GM12874 (cell line): ENCODE data around the gene LTB4R.

Source experiments
- CTCF ChIP-seq: IDR thresholded peaks from 2 replicates; pipeline ENCODE4 v1.5.1; 2011; ENCODE audit warnings: low read depth, mild to moderate bottlenecking, control low read depth, low read length, moderate library complexity; ENCODE audit not compliant: insufficient read depth

The LTB4R gene

GRCh38 chr14:24324024-24324423 lies 12.7 kb downstream of the LTB4R start:
- TF ChIP-seq CTCF, result no peak

GRCh38 chr14:24325041-24325530 lies 13.8 kb downstream of the LTB4R start:
- TF ChIP-seq CTCF, result no peak

- TF ChIP-seq CTCF, result no peak
These were observed 14.7 kb downstream of the LTB4R start for GRCh38 chr14:24325963-24326362.

- TF ChIP-seq CTCF, result no peak
These were observed 16.0 kb downstream of the LTB4R start for GRCh38 chr14:24327303-24327702.

- peak; percentile 37; the same call in 1 of the 2 replicates for TF ChIP-seq CTCF
These were observed 16.6 kb downstream of the LTB4R start for GRCh38 chr14:24327914-24328313.

- no peak for TF ChIP-seq CTCF
These were observed 17.9 kb downstream of the LTB4R start for GRCh38 chr14:24329073-24329663.

- TF ChIP-seq CTCF, result no peak
These were observed 18.4 kb downstream of the LTB4R start for GRCh38 chr14:24329736-24330135.
